Body of pancreas (tissue), 4 donors: ENCODE data around the gene PSMG4. TPM values are rescaled to one million over a fixed set of nuclear protein-coding genes. Genes with fewer than 3 reads are reported as not detected.
A peak's percentile ranks its signal among the peaks of the same experiment; 100 is the strongest.

Experiments used
- ATAC-seq: fragments of 150-250 bp; one replicate; pipeline ENCODE4 v1.9.1; 2016
- DNase-seq, 4 donors: peaks; one replicate each; pipeline ENCODE4 v3.0.0-alpha.2; 2019
- H3K27ac ChIP-seq, 4 donors: fragments of 200-600 bp; sonication (generic); 1 replicate in 3 of 4; 2 replicates in 1 of 4; pipeline versions ENCODE4 v1.5.1 to v1.6.1; 2016 to 2019; ENCODE audit warnings: mild to moderate bottlenecking in 1 of 4, mixed read lengths in 1 of 4, moderate library complexity in 1 of 4
- H3K27me3 ChIP-seq, 2 donors: fragments of 200-600 bp; sonication (generic); one replicate each; pipeline ENCODE4 v1.6.0; 2016; ENCODE audit warnings: mild to moderate bottlenecking in 1 of 2
- H3K36me3 ChIP-seq, 2 donors: fragments of 200-600 bp; sonication (generic); replicated peaks in 1 of 2; 2 replicates each; pipeline ENCODE4 v1.5.1; 2016; ENCODE audit warnings: low read depth in 2 of 2; ENCODE audit not compliant: insufficient read depth in 1 of 2
- H3K4me1 ChIP-seq: fragments of 200-600 bp; sonication (generic); one replicate; pipeline ENCODE4 v1.6.0; 2016
- H3K4me3 ChIP-seq, 2 donors: fragments of 200-600 bp; sonication (generic); 1 replicate in 1 of 2; 2 replicates in 1 of 2; pipeline ENCODE4 v1.5.1; 2016 to 2019
- H3K9me3 ChIP-seq, 3 donors: fragments of 200-600 bp; sonication (generic); 1 replicate in 2 of 3; 2 replicates in 1 of 3; pipeline ENCODE4 v1.5.1; 2016
- POLR2A ChIP-seq, 3 donors: fragments of 450-650 bp; IDR thresholded peaks; one replicate each; pipeline ENCODE4 v1.6.1; 2016; ENCODE audit warnings: antibody characterized with exemption in 3 of 3, mild to moderate bottlenecking in 2 of 3
- WGBS, 2 donors: methylation state at CpG; one replicate each; pipeline ENCODE4 v1.1.5; 2017; 5-methylcytosine and 5-hydroxymethylcytosine counted together
- intact Hi-C: fragments of 100-400 bp; cut with DNase I; formaldehyde crosslinking; loops from one replicate; pipeline ENCODE4 v1.15.1; 2023
- total RNA-seq, 2 donors: library from RNA; depleted of rRNA; stranded (reverse); fragments of >200 nt; gene quantifications; one replicate each; pipeline ENCODE4 v1.1.0, GENCODE V29; 2016
- TF ChIP-seq, protein P1 (sequence below), 7 experiments: fragments of 450-650 bp in 4 of 7; fragments of 200-600 bp in 3 of 7; sonication (generic) in 3 of 7; IDR thresholded peaks; one replicate each; pipeline ENCODE4 v1.5.1; 2016 to 2019; ENCODE audit warnings: antibody characterized with exemption in 7 of 7

The PSMG4 gene
- total RNA-seq, 2 donors from 2014 or later = 10.9 to 11.2 TPM

DNA sequence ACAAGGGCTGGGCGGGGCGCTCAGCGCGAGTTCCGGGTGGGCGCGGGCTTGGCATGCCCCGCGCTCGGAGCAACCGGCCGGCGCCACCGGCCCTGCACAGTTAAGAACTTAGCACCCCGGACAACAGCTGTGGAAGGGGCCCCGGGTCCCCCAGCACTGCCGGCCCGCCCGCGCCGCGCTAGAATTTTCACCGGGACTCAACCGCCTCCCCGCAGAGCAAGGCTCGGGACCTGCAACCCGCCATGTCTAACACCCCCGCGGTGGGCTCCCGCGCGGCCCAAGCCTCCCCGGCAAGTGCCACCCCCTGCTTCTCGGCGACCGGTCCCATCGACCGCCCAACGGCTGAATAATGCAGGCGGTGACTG, 5.2 kb upstream of the PSMG4 start:
- no peak for ATAC-seq
- WGBS, 2 donors = 94 to 96% methylated on average over 29 to 32 of the region's 40 CpGs
- TF ChIP-seq, protein P1, sequence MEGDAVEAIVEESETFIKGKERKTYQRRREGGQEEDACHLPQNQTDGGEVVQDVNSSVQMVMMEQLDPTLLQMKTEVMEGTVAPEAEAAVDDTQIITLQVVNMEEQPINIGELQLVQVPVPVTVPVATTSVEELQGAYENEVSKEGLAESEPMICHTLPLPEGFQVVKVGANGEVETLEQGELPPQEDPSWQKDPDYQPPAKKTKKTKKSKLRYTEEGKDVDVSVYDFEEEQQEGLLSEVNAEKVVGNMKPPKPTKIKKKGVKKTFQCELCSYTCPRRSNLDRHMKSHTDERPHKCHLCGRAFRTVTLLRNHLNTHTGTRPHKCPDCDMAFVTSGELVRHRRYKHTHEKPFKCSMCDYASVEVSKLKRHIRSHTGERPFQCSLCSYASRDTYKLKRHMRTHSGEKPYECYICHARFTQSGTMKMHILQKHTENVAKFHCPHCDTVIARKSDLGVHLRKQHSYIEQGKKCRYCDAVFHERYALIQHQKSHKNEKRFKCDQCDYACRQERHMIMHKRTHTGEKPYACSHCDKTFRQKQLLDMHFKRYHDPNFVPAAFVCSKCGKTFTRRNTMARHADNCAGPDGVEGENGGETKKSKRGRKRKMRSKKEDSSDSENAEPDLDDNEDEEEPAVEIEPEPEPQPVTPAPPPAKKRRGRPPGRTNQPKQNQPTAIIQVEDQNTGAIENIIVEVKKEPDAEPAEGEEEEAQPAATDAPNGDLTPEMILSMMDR (IDR thresholded peaks at IDR 0.05) = no peak
- TF ChIP-seq POLR2A (IDR thresholded peaks at IDR 0.05) = no peak
- DNase-seq = no peak
- no peak overlapping the region for H3K27ac ChIP-seq
- intact Hi-C loops = loop anchor here (5.0 to 10.0 kb wide), 2 partner anchors 89 to 131 kb away; no protein-coding TSS in a partner anchor
- no peak overlapping the region for H3K4me3 ChIP-seq
- H3K27me3 ChIP-seq = no peaks in the 10 kb centered on the region
- no peaks in the 10 kb centered on the region for H3K9me3 ChIP-seq
- H3K4me1 ChIP-seq = peaks cover 16% of the 10 kb centered on the region
- no peaks in the 10 kb centered on the region for H3K36me3 ChIP-seq

GRCh38 chr6:3258201-3258600, 546 bp upstream of the PSMG4 start:
- WGBS, 2 donors = 38 to 48% methylated on average over 12 of the region's 12 CpGs
- TF ChIP-seq POLR2A (IDR thresholded peaks at IDR 0.05) = no peak
- TF ChIP-seq, protein P1 (IDR thresholded peaks at IDR 0.05) = no peak
- Histone ChIP-seq H3K27me3 (no peaks in the 10 kb centered on the region), H3K4me1 (peaks cover 28% of the 10 kb centered on the region), H3K9me3 (no peaks in the 10 kb centered on the region), H3K36me3 (no peaks in the 10 kb centered on the region), H3K4me3 (peak overlapping the region in 1 of 2 donors; percentile 93), H3K27ac (peak overlapping the region in 2 of 4 donors; percentile 84 to 89)
- ATAC-seq (no peak), DNase-seq (no peak)
- intact Hi-C loops = loop anchor here (10.0 kb wide), 1 partner anchor 93 kb away; no protein-coding TSS in a partner anchor

- H3K4me1 ChIP-seq = peaks cover 37% of the 10 kb centered on the region
- peak; percentile 6 for ATAC-seq
- H3K36me3 ChIP-seq = peaks cover 4 to 6% of the 10 kb centered on the region in 2 donors
- DNase-seq = peak; percentile 43 to 56 (median 51)
- intact Hi-C loops = loop anchor here (10.0 kb wide), 1 partner anchor 95 kb away; no protein-coding TSS in a partner anchor
- peak overlapping the region; percentile 84 to 89 (median 86) for H3K27ac ChIP-seq
- H3K9me3 ChIP-seq = no peaks in the 10 kb centered on the region
- TF ChIP-seq, protein P1 (IDR thresholded peaks at IDR 0.05) = no peak
- no peak for TF ChIP-seq POLR2A (IDR thresholded peaks at IDR 0.05)
- no peaks in the 10 kb centered on the region for H3K27me3 ChIP-seq
- H3K4me3 ChIP-seq = peak overlapping the region; percentile 84 to 93
- 1% methylated on average over 18 to 21 of the region's 21 CpGs for WGBS, 2 donors
These were observed 778 bp downstream of the PSMG4 start for GRCh38 chr6:3259491-3259958.

- 71 to 81% methylated on average over 13 to 14 of the region's 14 CpGs for WGBS, 2 donors
- Histone ChIP-seq H3K27me3 (no peaks in the 10 kb centered on the region), H3K4me3 (no peak overlapping the region), H3K36me3 (peaks cover 4 to 6% of the 10 kb centered on the region in 2 donors), H3K9me3 (no peaks in the 10 kb centered on the region), H3K4me1 (peaks cover 37% of the 10 kb centered on the region), H3K27ac (peak overlapping the region in 1 of 4 donors; percentile 15)
- ATAC-seq = no peak
- no peak for TF ChIP-seq POLR2A (IDR thresholded peaks at IDR 0.05)
- TF ChIP-seq, protein P1 (IDR thresholded peaks at IDR 0.05) = no peak
- DNase-seq = no peak
- intact Hi-C loops = no loop called here
These were observed 1.5 kb downstream of the PSMG4 start for GRCh38 chr6:3260296-3260695.
